ENCODE measurements around the gene TSPAN2. TPM values are rescaled to one million over a fixed set of nuclear protein-coding genes. Genes with fewer than 3 reads are reported as not detected.

Gene TSPAN2
- polyA plus RNA-seq, 1 of the 3 experiments (the other 2 are of a cell fraction) = 0.23 TPM

DNA sequence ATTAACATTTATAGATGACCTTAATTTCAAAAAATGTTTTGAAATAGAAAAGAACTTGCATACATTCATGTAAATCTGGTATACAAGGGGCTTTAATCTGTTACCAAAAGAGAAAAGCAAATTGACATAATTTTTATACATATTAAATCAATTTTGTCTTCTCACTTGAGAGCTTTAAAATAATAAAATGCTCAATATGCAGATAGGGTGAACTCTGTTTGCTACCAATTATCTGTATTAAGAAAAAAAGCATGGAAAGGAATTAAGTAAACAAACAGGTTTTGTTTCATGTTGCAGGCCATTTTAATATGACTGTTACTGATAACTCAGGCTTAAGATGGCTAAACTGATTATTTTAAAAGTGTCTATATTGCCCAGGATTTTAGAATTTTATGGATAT is 65.7 kb downstream of the TSPAN2 start:
- H3K27ac ChIP-seq (ENCODE audit: low read depth in 2 of 2, low read length in 1 of 2) = no peak overlapping the region
- no peak for TF ChIP-seq JUND (IDR thresholded peaks at IDR 0.05)
- TF ChIP-seq EP300 (IDR thresholded peaks at IDR 0.05; ENCODE audit: borderline replicate concordance in 1 of 2, low read depth in 1 of 2, low read length in 1 of 2) = no peak
- no peak for TF ChIP-seq TAF1 (IDR thresholded peaks at IDR 0.05; ENCODE audit: borderline replicate concordance, low read depth, low read length)
- TF ChIP-seq RFX5 (IDR thresholded peaks at IDR 0.05; ENCODE audit: low read length) = no peak
- no peak for TF ChIP-seq TEAD4 (IDR thresholded peaks at IDR 0.05; ENCODE audit: borderline replicate concordance, insufficient read depth)
- no peak for TF ChIP-seq MXI1 (IDR thresholded peaks at IDR 0.05; ENCODE audit: low read depth, low read length)
- TF ChIP-seq, protein P1, sequence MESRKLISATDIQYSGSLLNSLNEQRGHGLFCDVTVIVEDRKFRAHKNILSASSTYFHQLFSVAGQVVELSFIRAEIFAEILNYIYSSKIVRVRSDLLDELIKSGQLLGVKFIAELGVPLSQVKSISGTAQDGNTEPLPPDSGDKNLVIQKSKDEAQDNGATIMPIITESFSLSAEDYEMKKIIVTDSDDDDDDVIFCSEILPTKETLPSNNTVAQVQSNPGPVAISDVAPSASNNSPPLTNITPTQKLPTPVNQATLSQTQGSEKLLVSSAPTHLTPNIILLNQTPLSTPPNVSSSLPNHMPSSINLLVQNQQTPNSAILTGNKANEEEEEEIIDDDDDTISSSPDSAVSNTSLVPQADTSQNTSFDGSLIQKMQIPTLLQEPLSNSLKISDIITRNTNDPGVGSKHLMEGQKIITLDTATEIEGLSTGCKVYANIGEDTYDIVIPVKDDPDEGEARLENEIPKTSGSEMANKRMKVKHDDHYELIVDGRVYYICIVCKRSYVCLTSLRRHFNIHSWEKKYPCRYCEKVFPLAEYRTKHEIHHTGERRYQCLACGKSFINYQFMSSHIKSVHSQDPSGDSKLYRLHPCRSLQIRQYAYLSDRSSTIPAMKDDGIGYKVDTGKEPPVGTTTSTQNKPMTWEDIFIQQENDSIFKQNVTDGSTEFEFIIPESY (IDR thresholded peaks at IDR 0.05; ENCODE audit: borderline replicate concordance, low read depth) = no peak
- TF ChIP-seq RCOR1 (IDR thresholded peaks at IDR 0.05; ENCODE audit: low read length) = no peak
- TF ChIP-seq CTCF (IDR thresholded peaks at IDR 0.05) = no peak
- no peak for TF ChIP-seq YY1 (IDR thresholded peaks at IDR 0.05; ENCODE audit: low read depth)
- no peak for TF ChIP-seq GATA2 (CRISPR knock-in tag; IDR thresholded peaks at IDR 0.05)
- TF ChIP-seq, protein P2, sequence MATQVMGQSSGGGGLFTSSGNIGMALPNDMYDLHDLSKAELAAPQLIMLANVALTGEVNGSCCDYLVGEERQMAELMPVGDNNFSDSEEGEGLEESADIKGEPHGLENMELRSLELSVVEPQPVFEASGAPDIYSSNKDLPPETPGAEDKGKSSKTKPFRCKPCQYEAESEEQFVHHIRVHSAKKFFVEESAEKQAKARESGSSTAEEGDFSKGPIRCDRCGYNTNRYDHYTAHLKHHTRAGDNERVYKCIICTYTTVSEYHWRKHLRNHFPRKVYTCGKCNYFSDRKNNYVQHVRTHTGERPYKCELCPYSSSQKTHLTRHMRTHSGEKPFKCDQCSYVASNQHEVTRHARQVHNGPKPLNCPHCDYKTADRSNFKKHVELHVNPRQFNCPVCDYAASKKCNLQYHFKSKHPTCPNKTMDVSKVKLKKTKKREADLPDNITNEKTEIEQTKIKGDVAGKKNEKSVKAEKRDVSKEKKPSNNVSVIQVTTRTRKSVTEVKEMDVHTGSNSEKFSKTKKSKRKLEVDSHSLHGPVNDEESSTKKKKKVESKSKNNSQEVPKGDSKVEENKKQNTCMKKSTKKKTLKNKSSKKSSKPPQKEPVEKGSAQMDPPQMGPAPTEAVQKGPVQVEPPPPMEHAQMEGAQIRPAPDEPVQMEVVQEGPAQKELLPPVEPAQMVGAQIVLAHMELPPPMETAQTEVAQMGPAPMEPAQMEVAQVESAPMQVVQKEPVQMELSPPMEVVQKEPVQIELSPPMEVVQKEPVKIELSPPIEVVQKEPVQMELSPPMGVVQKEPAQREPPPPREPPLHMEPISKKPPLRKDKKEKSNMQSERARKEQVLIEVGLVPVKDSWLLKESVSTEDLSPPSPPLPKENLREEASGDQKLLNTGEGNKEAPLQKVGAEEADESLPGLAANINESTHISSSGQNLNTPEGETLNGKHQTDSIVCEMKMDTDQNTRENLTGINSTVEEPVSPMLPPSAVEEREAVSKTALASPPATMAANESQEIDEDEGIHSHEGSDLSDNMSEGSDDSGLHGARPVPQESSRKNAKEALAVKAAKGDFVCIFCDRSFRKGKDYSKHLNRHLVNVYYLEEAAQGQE (IDR thresholded peaks at IDR 0.05; ENCODE audit: low read depth, low read length) = no peak
- no peak for TF ChIP-seq CHD2 (IDR thresholded peaks at IDR 0.05; ENCODE audit: low read length, partially characterized antibody)
- no peak for TF ChIP-seq FOSL2 (IDR thresholded peaks at IDR 0.05; ENCODE audit: borderline replicate concordance, low read depth)
- no peak for TF ChIP-seq SMC3 (IDR thresholded peaks at IDR 0.05; ENCODE audit: low read depth, low read length)
- TF ChIP-seq NFIC (IDR thresholded peaks at IDR 0.05; ENCODE audit: borderline replicate concordance) = no peak
- no peak for TF ChIP-seq RAD21 (IDR thresholded peaks at IDR 0.05; ENCODE audit: low read length)
- no peak for TF ChIP-seq ELF1 (IDR thresholded peaks at IDR 0.05)
- H3K36me3 ChIP-seq (replicated peaks in 1 of 2; ENCODE audit: control insufficient read depth in 1 of 2, insufficient read depth in 2 of 2, low read length in 1 of 2) = no peaks in the 10 kb centered on the region
- ChIA-PET POLR2A (no interaction called here), CTCF (interaction anchor here (0.8 to 1.6 kb wide), 4 partner anchors 12 to 683 kb away, joined by 3 to 5 read pairs (median 4); no protein-coding TSS in a partner anchor)
- H3K4me3 ChIP-seq (ENCODE audit: low read depth in 2 of 2, low read length in 1 of 2) = no peak overlapping the region
- no peaks in the 10 kb centered on the region for H3K9me3 ChIP-seq
- H3F3A ChIP-seq (replicated peaks; ENCODE audit: insufficient read depth) = no peaks in the 10 kb centered on the region
- no peaks in the 10 kb centered on the region for H3K4me1 ChIP-seq (ENCODE audit: control insufficient read depth in 1 of 2, insufficient read depth in 2 of 2, low read depth in 1 of 2, low read length in 1 of 2)
- no peak for DNase-seq
- no peaks in the 10 kb centered on the region for H3K79me2 ChIP-seq (ENCODE audit: insufficient read depth)
- no peaks in the 10 kb centered on the region for H3K9me2 ChIP-seq
- no peak overlapping the region for H3K9ac ChIP-seq
- no peaks in the 10 kb centered on the region for H4K20me1 ChIP-seq (ENCODE audit: insufficient read depth)
- H3K27me3 ChIP-seq (ENCODE audit: insufficient read depth) = no peaks in the 10 kb centered on the region
- H2AFZ ChIP-seq (ENCODE audit: low read depth) = no peak overlapping the region
- H3K4me2 ChIP-seq = no peak overlapping the region
